Liver (tissue), 9 donors: ENCODE data around the gene ZMYND19. TPM values are rescaled to one million over a fixed set of nuclear protein-coding genes. Genes with fewer than 3 reads are reported as not detected.

Source experiments
- DNase-seq: peaks from one replicate; pipeline ENCODE4 v3.0.0-alpha.2; 2017; ENCODE audit warnings: low spot score
- H3K27ac ChIP-seq, 2 donors: one replicate each; pipeline ENCODE4 v1.7.0; 2013; ENCODE audit warnings: inconsistent platforms in 2 of 2, low read length in 2 of 2, control low read depth in 1 of 2, low read depth in 1 of 2, mild to moderate bottlenecking in 1 of 2
- H3K27me3 ChIP-seq, 4 donors: one replicate each; pipeline versions ENCODE4 v1.6.1 to v1.7.0; 2013; ENCODE audit warnings: low read length in 3 of 4, inconsistent platforms in 1 of 4, mild to moderate bottlenecking in 1 of 4, moderate library complexity in 1 of 4; ENCODE audit not compliant: control insufficient read depth in 4 of 4, insufficient read depth in 4 of 4
- H3K36me3 ChIP-seq, 4 donors: one replicate each; pipeline versions ENCODE4 v1.6.1 to v1.7.0; 2013; ENCODE audit warnings: low read length in 3 of 4, mild to moderate bottlenecking in 3 of 4, low read depth in 1 of 4, moderate library complexity in 1 of 4; ENCODE audit not compliant: control insufficient read depth in 4 of 4, insufficient read depth in 3 of 4
- H3K4me1 ChIP-seq, 4 donors: one replicate each; pipeline versions ENCODE4 v1.6.1 to v1.7.0; 2013; ENCODE audit warnings: low read length in 3 of 4, mild to moderate bottlenecking in 3 of 4, moderate library complexity in 1 of 4; ENCODE audit not compliant: control insufficient read depth in 4 of 4, insufficient read depth in 4 of 4
- H3K4me3 ChIP-seq, 3 donors: one replicate each; pipeline versions ENCODE4 v1.6.1 to v1.7.0; 2013; ENCODE audit warnings: low read length in 3 of 3, control low read depth in 1 of 3, low read depth in 1 of 3, mild to moderate bottlenecking in 1 of 3
- H3K9ac ChIP-seq, 2 donors: one replicate each; pipeline ENCODE4 v1.7.0; 2013; ENCODE audit warnings: low read length in 2 of 2, mild to moderate bottlenecking in 2 of 2, moderate library complexity in 2 of 2, control low read depth in 1 of 2, low read depth in 1 of 2
- H3K9me3 ChIP-seq, 4 donors: one replicate each; pipeline versions ENCODE4 v1.6.1 to v1.7.0; 2013; ENCODE audit warnings: low read length in 3 of 4; ENCODE audit not compliant: control insufficient read depth in 4 of 4
- ATF3 ChIP-seq: IDR thresholded peaks from 2 replicates; pipeline ENCODE4 v1.6.1; 2016; ENCODE audit warnings: antibody characterized with exemption
- EGR1 ChIP-seq, 2 donors: IDR thresholded peaks; 2 replicates each; pipeline ENCODE4 v1.6.1; 2016 to 2018; ENCODE audit warnings: antibody characterized with exemption in 2 of 2, low read depth in 2 of 2
- FOXA1 ChIP-seq: IDR thresholded peaks from 2 replicates; pipeline ENCODE4 v1.6.1; 2016; ENCODE audit warnings: antibody characterized with exemption
- FOXA2 ChIP-seq: IDR thresholded peaks from 2 replicates; pipeline ENCODE4 v1.6.1; 2016; ENCODE audit warnings: antibody characterized with exemption
- GABPA ChIP-seq, 2 donors: IDR thresholded peaks in 1 of 2; conservative IDR thresholded peaks in 1 of 2; 2 replicates each; pipeline ENCODE4 v1.6.1; 2016; ENCODE audit warnings: antibody characterized with exemption in 2 of 2, mild to moderate bottlenecking in 1 of 2, moderate library complexity in 1 of 2
- HNF4G ChIP-seq: IDR thresholded peaks from 2 replicates; pipeline ENCODE4 v1.6.1; 2016; ENCODE audit warnings: antibody characterized with exemption
- JUND ChIP-seq, 2 donors: IDR thresholded peaks; 2 replicates each; pipeline ENCODE4 v1.6.1; 2016; ENCODE audit warnings: antibody characterized with exemption in 2 of 2
- RAD21 ChIP-seq, 2 donors: IDR thresholded peaks; 2 replicates each; pipeline ENCODE4 v1.6.1; 2016; ENCODE audit warnings: antibody characterized with exemption in 2 of 2, mild to moderate bottlenecking in 2 of 2
- RXRA ChIP-seq, 2 donors: IDR thresholded peaks; 2 replicates each; pipeline ENCODE4 v1.6.1; 2017 to 2018; ENCODE audit warnings: antibody characterized with exemption in 2 of 2, mild to moderate bottlenecking in 1 of 2
- TAF1 ChIP-seq: conservative IDR thresholded peaks from 2 replicates; pipeline ENCODE4 v1.6.1; 2016; ENCODE audit warnings: antibody characterized with exemption, mild to moderate bottlenecking
- YY1 ChIP-seq: IDR thresholded peaks from 2 replicates; pipeline ENCODE4 v1.6.1; 2016; ENCODE audit warnings: antibody characterized with exemption, mild to moderate bottlenecking
- WGBS: extraction: QIAGEN DNeasy Blood & Tissue Kit; methylation state at CpG from one replicate; pipeline ENCODE4 v1.1.7; 2013; 5-methylcytosine and 5-hydroxymethylcytosine counted together
- polyA plus RNA-seq, 2 donors: library from polyadenylated mRNA; stranded (reverse) in 1 of 2; unstranded in 1 of 2; fragments of 200-250 nt in 1 of 2; fragments of >200 nt in 1 of 2; fragmentation: Nextera tagmentation in 1 of 2; extraction: Ambion mirVana in 1 of 2; gene quantifications; one replicate each; pipeline versions ENCODE4 v1.2.1 to v1.2.3, GENCODE V29; 2013 to 2015
- total RNA-seq, 2 donors: library from RNA; depleted of rRNA; stranded (reverse); fragments of >200 nt; gene quantifications; one replicate each; pipeline ENCODE4 v1.2.3, GENCODE V29; 2014
- TF ChIP-seq, protein P1 (sequence below): IDR thresholded peaks from 2 replicates; pipeline ENCODE4 v1.6.1; 2016; ENCODE audit warnings: antibody characterized with exemption, mild to moderate bottlenecking
- TF ChIP-seq, protein P2 (sequence below): fragments of 150-350 bp; IDR thresholded peaks from 2 replicates; pipeline ENCODE4 v1.5.1; 2017; ENCODE audit warnings: improper control_type of control experiment, low read depth, low read length; ENCODE audit not compliant: missing input control
- TF ChIP-seq, protein P3 (sequence below): IDR thresholded peaks from 2 replicates; pipeline ENCODE4 v1.6.1; 2016; ENCODE audit warnings: antibody characterized with exemption
- donor health status: healthy.
- donor health status: healthy.
- donor health status: healthy.
- donor health status: healthy.
- donor health status: healthy.

The ZMYND19 gene
- total and polyA plus RNA-seq, 4 donors = 2.4 to 7.1 (median 7.0) TPM

GRCh38 chr9:137575364-137575715, 15.0 kb downstream of the ZMYND19 start:
- Histone ChIP-seq H3K36me3 (peaks cover 7 to 32% (median 10%) of the 10 kb centered on the region in 4 donors), H3K9me3 (no peaks in the 10 kb centered on the region), H3K27me3 (no peaks in the 10 kb centered on the region), H3K4me3 (no peak overlapping the region), H3K27ac (no peak overlapping the region), H3K4me1 (peaks cover 6 to 33% (median 18%) of the 10 kb centered on the region in 4 donors), H3K9ac (no peak overlapping the region)
- no peak for DNase-seq
- 71% methylated on average over 9 of the region's 9 CpGs for WGBS
- TF ChIP-seq, protein P1, sequence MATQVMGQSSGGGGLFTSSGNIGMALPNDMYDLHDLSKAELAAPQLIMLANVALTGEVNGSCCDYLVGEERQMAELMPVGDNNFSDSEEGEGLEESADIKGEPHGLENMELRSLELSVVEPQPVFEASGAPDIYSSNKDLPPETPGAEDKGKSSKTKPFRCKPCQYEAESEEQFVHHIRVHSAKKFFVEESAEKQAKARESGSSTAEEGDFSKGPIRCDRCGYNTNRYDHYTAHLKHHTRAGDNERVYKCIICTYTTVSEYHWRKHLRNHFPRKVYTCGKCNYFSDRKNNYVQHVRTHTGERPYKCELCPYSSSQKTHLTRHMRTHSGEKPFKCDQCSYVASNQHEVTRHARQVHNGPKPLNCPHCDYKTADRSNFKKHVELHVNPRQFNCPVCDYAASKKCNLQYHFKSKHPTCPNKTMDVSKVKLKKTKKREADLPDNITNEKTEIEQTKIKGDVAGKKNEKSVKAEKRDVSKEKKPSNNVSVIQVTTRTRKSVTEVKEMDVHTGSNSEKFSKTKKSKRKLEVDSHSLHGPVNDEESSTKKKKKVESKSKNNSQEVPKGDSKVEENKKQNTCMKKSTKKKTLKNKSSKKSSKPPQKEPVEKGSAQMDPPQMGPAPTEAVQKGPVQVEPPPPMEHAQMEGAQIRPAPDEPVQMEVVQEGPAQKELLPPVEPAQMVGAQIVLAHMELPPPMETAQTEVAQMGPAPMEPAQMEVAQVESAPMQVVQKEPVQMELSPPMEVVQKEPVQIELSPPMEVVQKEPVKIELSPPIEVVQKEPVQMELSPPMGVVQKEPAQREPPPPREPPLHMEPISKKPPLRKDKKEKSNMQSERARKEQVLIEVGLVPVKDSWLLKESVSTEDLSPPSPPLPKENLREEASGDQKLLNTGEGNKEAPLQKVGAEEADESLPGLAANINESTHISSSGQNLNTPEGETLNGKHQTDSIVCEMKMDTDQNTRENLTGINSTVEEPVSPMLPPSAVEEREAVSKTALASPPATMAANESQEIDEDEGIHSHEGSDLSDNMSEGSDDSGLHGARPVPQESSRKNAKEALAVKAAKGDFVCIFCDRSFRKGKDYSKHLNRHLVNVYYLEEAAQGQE = no peak
- no peak for TF ChIP-seq HNF4G
- no peak for TF ChIP-seq FOXA2
- no peak for TF ChIP-seq RXRA (IDR thresholded peaks at IDR 0.05)
- no peak for TF ChIP-seq JUND (IDR thresholded peaks at IDR 0.05)
- TF ChIP-seq GABPA (IDR thresholded peaks at IDR 0.05 in 1 of 2, conservative IDR thresholded peaks at IDR 0.05 in 1 of 2) = no peak
- TF ChIP-seq YY1 = no peak
- no peak for TF ChIP-seq ATF3

DNA sequence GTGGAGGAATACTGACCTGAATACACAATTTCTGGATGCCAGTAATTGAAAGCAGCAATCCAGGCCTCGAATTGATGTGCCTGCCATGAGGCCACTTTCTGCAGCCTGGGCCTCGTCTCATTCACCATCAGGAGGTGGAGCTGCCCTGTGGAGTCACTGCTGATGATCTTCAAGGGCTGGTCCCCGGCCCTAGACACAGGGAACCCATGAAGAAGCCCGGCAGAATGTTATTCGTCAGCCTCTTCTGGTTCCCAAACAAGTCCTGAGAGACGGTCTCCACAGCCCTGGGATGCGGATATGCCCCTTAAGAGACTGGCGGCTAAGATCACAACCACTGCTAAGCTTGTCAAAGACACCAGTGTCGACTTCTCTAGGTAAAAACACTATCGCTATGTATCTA, 16.1 kb downstream of the ZMYND19 start:
- Histone ChIP-seq H3K36me3 (peaks cover 7 to 32% (median 10%) of the 10 kb centered on the region in 4 donors), H3K27me3 (no peaks in the 10 kb centered on the region), H3K4me1 (peaks cover 4 to 25% (median 18%) of the 10 kb centered on the region in 4 donors), H3K9me3 (no peaks in the 10 kb centered on the region), H3K4me3 (no peak overlapping the region), H3K9ac (no peak overlapping the region), H3K27ac (no peak overlapping the region)
- no peak for TF ChIP-seq ATF3
- no peak for TF ChIP-seq FOXA1
- TF ChIP-seq EGR1 (IDR thresholded peaks at IDR 0.05; ENCODE audit: low read depth in 2 of 2) = no peak
- TF ChIP-seq GABPA (IDR thresholded peaks at IDR 0.05 in 1 of 2, conservative IDR thresholded peaks at IDR 0.05 in 1 of 2) = no peak
- no peak for TF ChIP-seq TAF1
- TF ChIP-seq, protein P2, sequence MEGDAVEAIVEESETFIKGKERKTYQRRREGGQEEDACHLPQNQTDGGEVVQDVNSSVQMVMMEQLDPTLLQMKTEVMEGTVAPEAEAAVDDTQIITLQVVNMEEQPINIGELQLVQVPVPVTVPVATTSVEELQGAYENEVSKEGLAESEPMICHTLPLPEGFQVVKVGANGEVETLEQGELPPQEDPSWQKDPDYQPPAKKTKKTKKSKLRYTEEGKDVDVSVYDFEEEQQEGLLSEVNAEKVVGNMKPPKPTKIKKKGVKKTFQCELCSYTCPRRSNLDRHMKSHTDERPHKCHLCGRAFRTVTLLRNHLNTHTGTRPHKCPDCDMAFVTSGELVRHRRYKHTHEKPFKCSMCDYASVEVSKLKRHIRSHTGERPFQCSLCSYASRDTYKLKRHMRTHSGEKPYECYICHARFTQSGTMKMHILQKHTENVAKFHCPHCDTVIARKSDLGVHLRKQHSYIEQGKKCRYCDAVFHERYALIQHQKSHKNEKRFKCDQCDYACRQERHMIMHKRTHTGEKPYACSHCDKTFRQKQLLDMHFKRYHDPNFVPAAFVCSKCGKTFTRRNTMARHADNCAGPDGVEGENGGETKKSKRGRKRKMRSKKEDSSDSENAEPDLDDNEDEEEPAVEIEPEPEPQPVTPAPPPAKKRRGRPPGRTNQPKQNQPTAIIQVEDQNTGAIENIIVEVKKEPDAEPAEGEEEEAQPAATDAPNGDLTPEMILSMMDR = no peak
- TF ChIP-seq RXRA (IDR thresholded peaks at IDR 0.05) = no peak
- WGBS = 94% methylated on average over 10 of the region's 10 CpGs
- no peak for DNase-seq

DNA sequence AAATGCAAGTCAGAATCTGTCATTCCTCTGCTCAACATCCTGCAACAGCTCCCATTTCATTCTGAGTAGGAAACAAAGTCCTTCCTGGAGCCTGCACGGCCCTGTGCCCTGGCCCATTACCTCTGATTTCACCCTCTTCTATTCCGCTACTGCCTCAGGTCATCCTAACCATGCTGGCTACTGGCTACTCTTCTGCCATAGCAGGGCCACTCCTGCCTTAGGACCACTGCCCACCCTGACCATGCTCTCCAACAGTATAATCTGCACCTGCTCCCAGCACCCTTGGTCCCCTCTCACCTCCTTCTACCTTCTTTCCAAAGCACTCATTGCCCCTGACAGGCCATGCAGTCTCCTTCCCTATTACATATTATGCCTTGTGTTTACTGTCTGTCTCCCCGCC, 19.7 kb downstream of the ZMYND19 start:
- WGBS = 97% methylated on average over 3 of the region's 3 CpGs
- Histone ChIP-seq H3K9me3 (no peaks in the 10 kb centered on the region), H3K9ac (no peak overlapping the region), H3K4me3 (no peak overlapping the region), H3K27ac (no peak overlapping the region), H3K4me1 (peaks cover 0 to 2% (median 0%) of the 10 kb centered on the region in 4 donors), H3K27me3 (no peaks in the 10 kb centered on the region), H3K36me3 (peaks cover 5 to 29% (median 10%) of the 10 kb centered on the region in 4 donors)
- no peak for DNase-seq
- TF ChIP-seq HNF4G (no peak), ATF3 (no peak), GABPA (IDR thresholded peaks at IDR 0.05 in 1 of 2, conservative IDR thresholded peaks at IDR 0.05 in 1 of 2) (no peak), RAD21 (IDR thresholded peaks at IDR 0.05) (no peak), JUND (IDR thresholded peaks at IDR 0.05) (no peak)
- TF ChIP-seq, protein P2 = no peak
- TF ChIP-seq, protein P3, sequence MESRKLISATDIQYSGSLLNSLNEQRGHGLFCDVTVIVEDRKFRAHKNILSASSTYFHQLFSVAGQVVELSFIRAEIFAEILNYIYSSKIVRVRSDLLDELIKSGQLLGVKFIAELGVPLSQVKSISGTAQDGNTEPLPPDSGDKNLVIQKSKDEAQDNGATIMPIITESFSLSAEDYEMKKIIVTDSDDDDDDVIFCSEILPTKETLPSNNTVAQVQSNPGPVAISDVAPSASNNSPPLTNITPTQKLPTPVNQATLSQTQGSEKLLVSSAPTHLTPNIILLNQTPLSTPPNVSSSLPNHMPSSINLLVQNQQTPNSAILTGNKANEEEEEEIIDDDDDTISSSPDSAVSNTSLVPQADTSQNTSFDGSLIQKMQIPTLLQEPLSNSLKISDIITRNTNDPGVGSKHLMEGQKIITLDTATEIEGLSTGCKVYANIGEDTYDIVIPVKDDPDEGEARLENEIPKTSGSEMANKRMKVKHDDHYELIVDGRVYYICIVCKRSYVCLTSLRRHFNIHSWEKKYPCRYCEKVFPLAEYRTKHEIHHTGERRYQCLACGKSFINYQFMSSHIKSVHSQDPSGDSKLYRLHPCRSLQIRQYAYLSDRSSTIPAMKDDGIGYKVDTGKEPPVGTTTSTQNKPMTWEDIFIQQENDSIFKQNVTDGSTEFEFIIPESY = no peak
